ENCODE results near the gene PTPRH. TPM values are rescaled to one million over a fixed set of nuclear protein-coding genes. Genes with fewer than 3 reads are reported as not detected.
"Not testable (repeated sequence)": the region's sequence is repeated elsewhere in the genome, so short reads cannot be mapped to it uniquely, and the experiment has no call there.

The PTPRH gene
- total RNA-seq, 1 experiment from 2014 or later = 15.9 TPM

DNA sequence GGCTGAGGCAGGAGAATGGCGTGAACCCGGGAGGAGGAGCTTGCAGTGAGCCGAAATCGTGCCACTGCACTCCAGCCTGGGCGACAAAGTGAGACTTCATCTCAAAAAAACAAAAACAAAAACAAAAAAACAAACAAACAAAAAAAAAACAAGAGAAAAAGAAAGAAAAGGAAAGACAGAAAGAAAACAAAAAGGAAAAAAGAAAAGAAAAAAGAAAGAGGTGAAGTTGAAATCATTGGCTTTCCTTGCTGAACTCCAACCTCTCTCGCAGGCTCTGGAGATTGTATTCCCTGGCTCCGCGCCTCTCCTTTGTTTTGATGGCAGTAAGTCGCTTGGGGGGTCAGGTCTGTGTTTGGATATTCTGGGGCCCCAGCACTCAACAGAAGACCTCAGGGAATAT is 37.0 kb downstream of the PTPRH start:
- CTCF ChIA-PET; H2AFZ ChIP-seq (ENCODE audit: low read depth, low read length, poor library complexity, severe bottlenecking); H3K36me3 ChIP-seq (ENCODE audit: control insufficient read depth in 1 of 2, insufficient read depth in 2 of 2, low read length in 2 of 2); H4K20me1 ChIP-seq (ENCODE audit: insufficient read depth); BruUV-seq (replicated peaks); H3K9me2 ChIP-seq (ENCODE audit: insufficient read depth); ATAC-seq; H3K79me2 ChIP-seq (ENCODE audit: insufficient read depth, low read length); H3K9me3 ChIP-seq (ENCODE audit: control insufficient read depth in 1 of 2, insufficient read depth in 1 of 2, low read depth in 1 of 2, low read length in 2 of 2); H3K27ac ChIP-seq (ENCODE audit: low read depth, low read length); H3K9ac ChIP-seq (ENCODE audit: low read length); H3K4me3 ChIP-seq (replicated peaks in 1 of 2; ENCODE audit: low read depth in 1 of 2, low read length in 2 of 2); intact Hi-C loops (cut with micrococcal nuclease); H3K27me3 ChIP-seq (ENCODE audit: insufficient read depth, low read length); DNase-seq (ENCODE audit: low read depth, low spot score): not testable (repeated sequence)
- Histone ChIP-seq H3K4me1 (ENCODE audit: control insufficient read depth in 1 of 2, insufficient read depth in 2 of 2, low read length in 2 of 2) (peaks cover 12 to 41% of the 10 kb centered on the region in 2 experiments; a peak in 3 of 4 replicates), H3K4me2 (ENCODE audit: low read length) (peak overlapping the region; percentile 99)
- RAD21 ChIA-PET (ENCODE audit: low non-redundant PET in 1 of 2, low total read pairs in 2 of 2, uncharacterized antibody in 2 of 2, unreplicated experiment in 2 of 2) = interaction anchor here in 1 of 2 experiments (0.6 kb wide), 1 partner anchor 497 kb away, joined by 3 read pairs; no protein-coding TSS in a partner anchor
- POLR2A ChIA-PET = interaction anchor here (0.6 to 1.0 kb wide), 2 partner anchors 26 to 482 kb away, joined by 3 to 4 read pairs; partner anchors contain the start of gene U2AF2

GRCh38 chr19:55171440-55171839 is 37.9 kb downstream of the PTPRH start:
- intact Hi-C loops (cut with micrococcal nuclease) = no loop called here
- ChIA-PET RAD21 (ENCODE audit: low non-redundant PET in 1 of 2, low total read pairs in 2 of 2, uncharacterized antibody in 2 of 2, unreplicated experiment in 2 of 2) (interaction anchor here in 1 of 2 experiments (1.0 kb wide), 1 partner anchor 15 kb away, joined by 4 read pairs; no protein-coding TSS in a partner anchor), POLR2A (no interaction called here), CTCF (no interaction called here)
- Histone ChIP-seq H2AFZ (ENCODE audit: low read depth, low read length, poor library complexity, severe bottlenecking) (no peak overlapping the region), H4K20me1 (ENCODE audit: insufficient read depth) (no peaks in the 10 kb centered on the region), H3K79me2 (ENCODE audit: insufficient read depth, low read length) (no peaks in the 10 kb centered on the region), H3K27ac (ENCODE audit: low read depth, low read length) (no peak overlapping the region), H3K9me2 (ENCODE audit: insufficient read depth) (no peaks in the 10 kb centered on the region), H3K27me3 (ENCODE audit: insufficient read depth, low read length) (no peaks in the 10 kb centered on the region), H3K9ac (ENCODE audit: low read length) (no peak overlapping the region), H3K4me3 (replicated peaks in 1 of 2; ENCODE audit: low read depth in 1 of 2, low read length in 2 of 2) (no peak overlapping the region), H3K4me1 (ENCODE audit: control insufficient read depth in 1 of 2, insufficient read depth in 2 of 2, low read length in 2 of 2) (peaks cover 12 to 45% of the 10 kb centered on the region in 2 experiments; a peak in 3 of 4 replicates), H3K9me3 (ENCODE audit: control insufficient read depth in 1 of 2, insufficient read depth in 1 of 2, low read depth in 1 of 2, low read length in 2 of 2) (peaks cover 0 to 5% of the 10 kb centered on the region in 2 experiments; a peak in 1 of 4 replicates), H3K4me2 (ENCODE audit: low read length) (no peak overlapping the region), H3K36me3 (ENCODE audit: control insufficient read depth in 1 of 2, insufficient read depth in 2 of 2, low read length in 2 of 2) (no peaks in the 10 kb centered on the region)
- DNase-seq (ENCODE audit: low read depth, low spot score) (no peak), ATAC-seq (no peak)
- BruUV-seq (replicated peaks) = no TSS peak
- TF ChIP-seq, protein P1, sequence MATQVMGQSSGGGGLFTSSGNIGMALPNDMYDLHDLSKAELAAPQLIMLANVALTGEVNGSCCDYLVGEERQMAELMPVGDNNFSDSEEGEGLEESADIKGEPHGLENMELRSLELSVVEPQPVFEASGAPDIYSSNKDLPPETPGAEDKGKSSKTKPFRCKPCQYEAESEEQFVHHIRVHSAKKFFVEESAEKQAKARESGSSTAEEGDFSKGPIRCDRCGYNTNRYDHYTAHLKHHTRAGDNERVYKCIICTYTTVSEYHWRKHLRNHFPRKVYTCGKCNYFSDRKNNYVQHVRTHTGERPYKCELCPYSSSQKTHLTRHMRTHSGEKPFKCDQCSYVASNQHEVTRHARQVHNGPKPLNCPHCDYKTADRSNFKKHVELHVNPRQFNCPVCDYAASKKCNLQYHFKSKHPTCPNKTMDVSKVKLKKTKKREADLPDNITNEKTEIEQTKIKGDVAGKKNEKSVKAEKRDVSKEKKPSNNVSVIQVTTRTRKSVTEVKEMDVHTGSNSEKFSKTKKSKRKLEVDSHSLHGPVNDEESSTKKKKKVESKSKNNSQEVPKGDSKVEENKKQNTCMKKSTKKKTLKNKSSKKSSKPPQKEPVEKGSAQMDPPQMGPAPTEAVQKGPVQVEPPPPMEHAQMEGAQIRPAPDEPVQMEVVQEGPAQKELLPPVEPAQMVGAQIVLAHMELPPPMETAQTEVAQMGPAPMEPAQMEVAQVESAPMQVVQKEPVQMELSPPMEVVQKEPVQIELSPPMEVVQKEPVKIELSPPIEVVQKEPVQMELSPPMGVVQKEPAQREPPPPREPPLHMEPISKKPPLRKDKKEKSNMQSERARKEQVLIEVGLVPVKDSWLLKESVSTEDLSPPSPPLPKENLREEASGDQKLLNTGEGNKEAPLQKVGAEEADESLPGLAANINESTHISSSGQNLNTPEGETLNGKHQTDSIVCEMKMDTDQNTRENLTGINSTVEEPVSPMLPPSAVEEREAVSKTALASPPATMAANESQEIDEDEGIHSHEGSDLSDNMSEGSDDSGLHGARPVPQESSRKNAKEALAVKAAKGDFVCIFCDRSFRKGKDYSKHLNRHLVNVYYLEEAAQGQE (IDR thresholded peaks at IDR 0.05; ENCODE audit: low read depth) = no peak
- TF ChIP-seq POLR2AphosphoS5 (IDR thresholded peaks at IDR 0.05; ENCODE audit: low read depth, low read length) (no peak), JUND (IDR thresholded peaks at IDR 0.05) (no peak), POLR2A (IDR thresholded peaks at IDR 0.05; ENCODE audit: borderline replicate concordance, extremely low read depth, insufficient read depth, insufficient read length) (no peak), TCF7L2 (IDR thresholded peaks at IDR 0.05; ENCODE audit: borderline replicate concordance, extremely low read depth, insufficient read depth, insufficient read length) (no peak), EGR1 (IDR thresholded peaks at IDR 0.05; ENCODE audit: low read depth) (no peak), RAD21 (IDR thresholded peaks at IDR 0.05; ENCODE audit: low read depth) (no peak), YY1 (IDR thresholded peaks at IDR 0.05; ENCODE audit: extremely low read depth, insufficient replicate concordance, low read depth, low read length) (no peak), ELF1 (IDR thresholded peaks at IDR 0.05; ENCODE audit: borderline replicate concordance, low read depth) (no peak), CEBPB (IDR thresholded peaks at IDR 0.05; ENCODE audit: low read depth) (no peak)
- TF ChIP-seq, protein P2, sequence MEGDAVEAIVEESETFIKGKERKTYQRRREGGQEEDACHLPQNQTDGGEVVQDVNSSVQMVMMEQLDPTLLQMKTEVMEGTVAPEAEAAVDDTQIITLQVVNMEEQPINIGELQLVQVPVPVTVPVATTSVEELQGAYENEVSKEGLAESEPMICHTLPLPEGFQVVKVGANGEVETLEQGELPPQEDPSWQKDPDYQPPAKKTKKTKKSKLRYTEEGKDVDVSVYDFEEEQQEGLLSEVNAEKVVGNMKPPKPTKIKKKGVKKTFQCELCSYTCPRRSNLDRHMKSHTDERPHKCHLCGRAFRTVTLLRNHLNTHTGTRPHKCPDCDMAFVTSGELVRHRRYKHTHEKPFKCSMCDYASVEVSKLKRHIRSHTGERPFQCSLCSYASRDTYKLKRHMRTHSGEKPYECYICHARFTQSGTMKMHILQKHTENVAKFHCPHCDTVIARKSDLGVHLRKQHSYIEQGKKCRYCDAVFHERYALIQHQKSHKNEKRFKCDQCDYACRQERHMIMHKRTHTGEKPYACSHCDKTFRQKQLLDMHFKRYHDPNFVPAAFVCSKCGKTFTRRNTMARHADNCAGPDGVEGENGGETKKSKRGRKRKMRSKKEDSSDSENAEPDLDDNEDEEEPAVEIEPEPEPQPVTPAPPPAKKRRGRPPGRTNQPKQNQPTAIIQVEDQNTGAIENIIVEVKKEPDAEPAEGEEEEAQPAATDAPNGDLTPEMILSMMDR (IDR thresholded peaks at IDR 0.05 in 2 of 3, conservative IDR thresholded peaks at IDR 0.05 in 1 of 3; ENCODE audit: borderline replicate concordance in 1 of 3, insufficient read depth in 1 of 3, low read depth in 2 of 3, low read length in 2 of 3) = no peak
- TF ChIP-seq, protein P3, sequence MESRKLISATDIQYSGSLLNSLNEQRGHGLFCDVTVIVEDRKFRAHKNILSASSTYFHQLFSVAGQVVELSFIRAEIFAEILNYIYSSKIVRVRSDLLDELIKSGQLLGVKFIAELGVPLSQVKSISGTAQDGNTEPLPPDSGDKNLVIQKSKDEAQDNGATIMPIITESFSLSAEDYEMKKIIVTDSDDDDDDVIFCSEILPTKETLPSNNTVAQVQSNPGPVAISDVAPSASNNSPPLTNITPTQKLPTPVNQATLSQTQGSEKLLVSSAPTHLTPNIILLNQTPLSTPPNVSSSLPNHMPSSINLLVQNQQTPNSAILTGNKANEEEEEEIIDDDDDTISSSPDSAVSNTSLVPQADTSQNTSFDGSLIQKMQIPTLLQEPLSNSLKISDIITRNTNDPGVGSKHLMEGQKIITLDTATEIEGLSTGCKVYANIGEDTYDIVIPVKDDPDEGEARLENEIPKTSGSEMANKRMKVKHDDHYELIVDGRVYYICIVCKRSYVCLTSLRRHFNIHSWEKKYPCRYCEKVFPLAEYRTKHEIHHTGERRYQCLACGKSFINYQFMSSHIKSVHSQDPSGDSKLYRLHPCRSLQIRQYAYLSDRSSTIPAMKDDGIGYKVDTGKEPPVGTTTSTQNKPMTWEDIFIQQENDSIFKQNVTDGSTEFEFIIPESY (IDR thresholded peaks at IDR 0.05; ENCODE audit: extremely low read depth, insufficient replicate concordance, low read length) = no peak
